RKO (cell line): Measurements from ENCODE around the gene TBCD.
A peak's percentile ranks its signal among the peaks of the same experiment; 100 is the strongest.

Source experiments
- DNase-seq: peaks from one replicate; pipeline ENCODE4 v3.0.0-alpha.2; 2016; ENCODE audit warnings: low spot score

The TBCD gene

DNA sequence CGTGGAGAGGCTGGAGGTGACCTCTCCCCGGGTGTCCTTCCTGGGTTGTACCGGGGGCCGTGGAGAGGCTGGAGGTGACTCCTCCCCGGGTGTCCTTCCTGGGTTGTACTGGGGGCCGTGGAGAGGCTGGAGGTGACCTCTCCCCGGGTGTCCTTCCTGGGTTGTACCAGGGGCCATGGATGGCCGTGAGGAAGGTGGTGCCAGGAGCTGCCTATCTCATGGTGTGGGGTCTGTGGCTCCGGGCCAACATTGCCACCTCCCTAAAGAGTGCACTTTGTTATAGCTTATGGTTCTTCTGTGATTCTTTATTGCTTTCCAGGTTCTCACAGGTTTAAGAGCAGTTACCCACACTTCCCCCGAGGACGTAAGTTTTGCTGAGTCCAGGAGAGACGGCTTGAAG is 174.2 kb downstream of the TBCD start:
- no peak for DNase-seq

DNA sequence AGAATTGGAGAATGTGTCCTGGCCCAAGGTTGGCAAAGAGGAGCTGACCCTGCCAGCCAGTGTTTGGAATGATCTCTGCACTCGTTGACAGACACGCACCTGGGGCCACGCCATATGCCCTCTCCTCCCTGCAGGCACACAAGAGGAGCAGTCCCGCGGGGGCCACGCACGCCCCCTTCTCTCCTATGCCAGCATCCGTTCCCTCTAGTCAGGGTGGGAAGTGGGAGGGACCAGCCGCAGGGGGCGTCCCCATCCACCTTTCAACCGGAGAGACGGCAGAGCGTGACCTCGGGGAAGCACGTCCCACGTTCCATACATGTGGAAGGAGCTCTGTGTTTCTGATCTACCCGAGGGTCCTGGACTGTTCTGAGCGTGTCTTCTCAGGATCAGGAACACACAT is 174.9 kb downstream of the TBCD start:
- no peak for DNase-seq

GRCh38 chr17:82927311-82927660 is 175.4 kb downstream of the TBCD start:
- no peak for DNase-seq

DNA sequence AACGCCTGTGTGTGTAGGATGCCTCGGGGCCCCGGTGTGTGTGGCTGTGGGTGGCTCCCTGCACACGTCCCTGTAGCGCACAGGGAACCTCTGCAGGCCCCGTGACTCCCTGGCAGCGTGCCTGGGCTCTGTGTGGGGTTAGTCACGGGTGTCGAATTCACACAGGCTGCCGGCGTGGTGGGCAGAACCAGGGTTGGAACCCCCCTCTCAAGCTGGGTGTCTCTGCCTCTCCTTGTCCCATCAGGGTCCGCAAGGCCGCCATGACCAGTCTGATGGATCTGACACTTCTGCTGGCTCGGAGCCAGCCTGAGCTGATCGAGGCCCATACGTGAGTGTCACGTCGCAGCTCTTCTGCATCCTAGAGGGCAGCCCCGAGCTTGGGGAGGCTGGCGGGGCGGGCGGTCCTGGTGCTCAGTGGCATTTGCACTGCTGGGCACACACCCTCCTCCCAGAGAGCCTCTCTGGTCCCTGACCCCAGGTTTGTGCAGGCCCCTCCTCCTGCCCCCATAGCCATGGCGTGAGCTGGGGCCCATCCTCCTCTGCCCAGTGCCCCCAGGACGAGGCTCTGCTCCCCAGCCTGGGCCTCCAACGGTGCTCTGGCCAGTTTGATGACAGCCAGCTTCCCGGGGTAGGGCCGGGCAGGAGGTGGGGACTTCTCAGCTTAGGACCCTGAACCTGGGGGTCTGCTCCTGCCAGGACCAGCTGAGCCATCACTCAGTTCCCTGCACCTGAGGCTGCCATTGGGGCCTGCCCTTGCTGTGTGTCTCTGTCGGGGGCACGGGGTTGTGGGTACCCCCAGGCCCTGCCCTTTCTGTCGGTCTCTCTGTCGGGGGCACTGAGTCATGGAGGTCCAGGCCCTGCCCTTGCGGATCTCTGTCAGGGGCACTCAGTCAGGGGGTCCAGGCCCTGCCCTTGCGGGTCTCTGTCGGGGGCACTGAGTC is 176.1 kb downstream of the TBCD start:
- no peak for DNase-seq

DNA sequence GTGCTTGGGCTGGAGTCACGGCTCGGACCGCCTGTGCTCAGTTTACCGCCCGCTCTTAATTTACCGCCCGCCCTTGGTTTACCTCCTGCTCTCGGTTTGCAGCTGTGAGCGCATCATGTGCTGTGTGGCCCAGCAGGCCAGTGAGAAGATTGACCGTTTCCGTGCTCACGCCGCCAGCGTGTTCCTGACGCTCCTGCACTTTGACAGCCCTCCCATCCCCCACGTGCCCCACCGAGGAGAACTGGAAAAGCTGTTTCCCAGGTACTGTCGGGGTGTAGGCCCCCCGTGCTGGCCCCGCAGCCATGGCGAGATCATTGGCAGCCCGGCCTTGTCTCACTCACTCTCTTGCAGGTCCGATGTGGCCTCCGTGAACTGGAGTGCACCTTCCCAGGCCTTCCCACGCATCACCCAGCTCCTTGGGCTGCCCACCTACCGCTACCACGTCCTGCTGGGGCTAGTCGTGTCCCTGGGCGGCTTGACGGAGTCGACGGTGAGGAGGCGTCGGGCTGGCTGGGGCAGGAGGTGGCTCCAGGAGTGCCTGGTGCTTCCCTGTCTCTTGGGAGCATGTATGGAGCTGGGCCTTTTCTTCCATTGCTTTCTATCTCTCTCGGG is 177.3 kb downstream of the TBCD start:
- no peak for DNase-seq

DNA sequence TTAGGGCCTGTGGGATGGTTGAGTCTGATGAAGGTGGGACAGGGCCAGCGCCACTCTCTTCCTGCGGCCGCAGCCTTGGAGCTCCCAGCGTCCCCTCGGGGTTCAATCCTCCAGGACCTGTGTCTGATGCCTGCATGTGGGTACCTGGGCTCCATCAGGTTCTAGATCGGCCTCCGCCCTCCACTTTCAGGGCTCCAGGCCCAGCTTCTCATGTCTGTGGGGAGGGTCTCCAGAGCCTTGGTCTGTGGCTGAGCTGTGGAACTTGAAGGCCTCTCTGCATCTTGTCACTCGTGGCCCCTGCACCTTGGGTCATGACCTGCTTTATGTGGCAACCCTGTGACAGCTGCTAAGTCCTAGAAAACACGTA is 177.8 kb downstream of the TBCD start:
- DNase-seq, result no peak

- DNase-seq, result no peak
Measured at GRCh38 chr17:82930043-82930923, 178.4 kb downstream of the TBCD start.

DNA sequence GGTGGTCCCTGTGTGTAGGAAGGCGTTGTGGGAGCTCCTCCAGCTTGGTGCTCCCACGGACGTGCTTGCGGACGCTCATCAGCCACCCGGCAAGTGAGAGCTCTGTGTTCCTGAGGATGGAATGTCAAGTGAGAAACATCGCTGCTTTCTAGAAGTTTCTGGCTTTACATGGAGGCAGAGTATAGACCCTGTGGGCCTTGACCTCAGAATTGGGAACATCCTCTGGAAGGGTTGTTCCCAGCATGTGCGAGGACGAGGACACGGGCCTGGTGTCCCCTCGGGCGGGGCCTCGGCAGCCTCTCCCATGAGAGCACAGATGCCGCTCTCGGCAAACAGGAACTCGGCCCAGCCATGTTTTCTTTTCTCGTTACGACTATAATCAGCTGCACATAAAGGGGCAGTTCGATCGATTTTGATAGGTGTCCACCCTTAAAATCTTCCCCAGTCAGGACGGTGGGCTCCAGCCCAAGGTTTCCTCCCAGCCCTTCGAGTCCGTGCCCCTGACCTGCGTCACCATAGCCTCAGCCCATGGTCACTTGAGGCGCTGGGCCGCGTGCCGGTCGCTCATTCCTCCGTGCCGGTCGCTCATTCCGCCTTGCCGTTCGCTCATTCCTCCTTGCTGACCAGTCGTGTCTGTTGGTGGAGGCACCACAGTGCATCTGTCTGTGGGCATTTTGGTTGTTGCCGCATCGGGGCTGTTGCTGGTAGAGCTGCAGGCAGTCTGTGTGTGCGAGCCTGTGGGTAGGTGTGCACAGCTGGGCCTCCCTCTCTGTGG is 179.2 kb downstream of the TBCD start:
- DNase-seq, result no peak

GRCh38 chr17:82931699-82932517 is 180.0 kb downstream of the TBCD start:
- DNase-seq, result peak; percentile 86

DNA sequence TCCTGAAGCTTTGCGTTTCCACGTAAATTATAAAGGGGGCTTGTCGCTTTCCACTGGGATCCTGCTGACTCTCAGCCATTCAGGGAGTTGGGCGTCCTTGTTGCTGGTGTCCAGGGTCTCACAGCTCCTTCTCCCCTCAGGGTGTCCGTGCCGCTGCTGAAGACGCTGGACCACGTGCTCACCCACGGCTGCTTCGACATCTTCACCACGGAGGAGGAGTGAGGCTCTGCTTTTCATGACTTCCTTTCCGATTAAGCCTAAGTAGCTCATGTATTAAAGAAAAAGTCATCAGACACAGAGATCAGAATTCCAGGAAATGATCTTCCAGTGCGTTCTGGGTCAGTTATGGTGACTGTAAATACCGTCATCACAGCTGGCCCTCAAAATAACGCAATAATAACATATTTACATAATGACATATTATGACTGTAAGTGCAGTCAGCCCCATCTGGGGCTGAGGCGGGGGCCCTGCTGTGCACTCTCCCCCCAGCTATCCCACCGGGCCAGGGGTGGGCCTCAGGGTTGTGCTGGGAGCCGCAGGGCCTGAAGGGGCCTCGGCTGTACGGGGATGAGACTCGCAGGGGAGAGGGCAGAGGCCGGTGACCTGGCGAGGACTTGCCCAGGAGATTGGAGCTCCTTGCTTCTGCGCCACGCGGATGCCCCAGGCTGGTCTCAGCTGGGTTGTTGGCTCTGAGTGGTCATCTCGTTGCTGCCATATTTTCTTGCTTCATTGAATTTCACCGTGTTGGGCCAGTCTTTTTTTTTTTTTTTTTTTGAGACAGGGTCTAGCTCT is 180.8 kb downstream of the TBCD start:
- DNase-seq, result peak; percentile 66

DNA sequence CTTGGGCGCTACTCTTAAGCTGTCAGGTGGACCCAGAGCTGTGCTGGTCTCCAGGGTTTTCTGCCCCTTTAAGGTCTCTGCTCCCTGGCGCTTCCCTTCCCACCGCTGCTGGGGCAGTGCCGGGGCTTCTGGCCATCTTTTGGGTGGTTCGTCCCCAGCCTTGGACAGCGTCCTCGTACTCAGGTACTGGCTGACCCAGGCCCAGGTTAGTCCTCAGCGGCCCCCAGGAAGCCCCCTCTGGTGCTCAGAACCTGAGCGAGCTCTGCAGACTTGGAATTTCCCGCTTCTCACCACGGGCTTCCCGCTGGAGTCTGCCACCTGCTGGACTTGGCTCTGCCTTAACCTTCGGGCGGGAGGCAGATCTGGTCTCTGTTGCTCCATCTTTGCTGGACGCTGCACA is 182.0 kb downstream of the TBCD start:
- DNase-seq, result no peak

GRCh38 chr17:82935966-82936767 is 184.3 kb downstream of the TBCD start:
- DNase-seq, result no peak

DNA sequence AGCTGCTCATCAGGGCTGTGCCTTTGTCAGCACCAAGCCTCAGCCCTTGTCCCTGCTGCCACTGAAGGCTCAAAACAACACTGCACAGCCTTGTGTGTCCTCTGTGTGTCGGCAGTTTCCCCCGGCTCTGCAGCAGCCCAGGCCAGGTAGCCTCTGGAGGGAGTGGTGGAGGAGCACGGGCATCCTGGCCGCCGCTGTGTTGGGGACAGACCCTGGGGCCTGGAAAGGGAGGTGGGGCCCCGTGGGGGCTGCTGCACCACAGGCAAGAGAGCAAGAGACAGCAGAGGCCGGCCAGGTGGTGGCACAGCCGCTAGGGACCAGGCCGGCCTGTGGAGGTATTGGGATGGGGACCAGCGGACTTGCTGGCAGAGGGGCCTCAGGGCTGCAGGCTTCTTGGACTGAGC is 184.9 kb downstream of the TBCD start:
- DNase-seq, result no peak

DNA sequence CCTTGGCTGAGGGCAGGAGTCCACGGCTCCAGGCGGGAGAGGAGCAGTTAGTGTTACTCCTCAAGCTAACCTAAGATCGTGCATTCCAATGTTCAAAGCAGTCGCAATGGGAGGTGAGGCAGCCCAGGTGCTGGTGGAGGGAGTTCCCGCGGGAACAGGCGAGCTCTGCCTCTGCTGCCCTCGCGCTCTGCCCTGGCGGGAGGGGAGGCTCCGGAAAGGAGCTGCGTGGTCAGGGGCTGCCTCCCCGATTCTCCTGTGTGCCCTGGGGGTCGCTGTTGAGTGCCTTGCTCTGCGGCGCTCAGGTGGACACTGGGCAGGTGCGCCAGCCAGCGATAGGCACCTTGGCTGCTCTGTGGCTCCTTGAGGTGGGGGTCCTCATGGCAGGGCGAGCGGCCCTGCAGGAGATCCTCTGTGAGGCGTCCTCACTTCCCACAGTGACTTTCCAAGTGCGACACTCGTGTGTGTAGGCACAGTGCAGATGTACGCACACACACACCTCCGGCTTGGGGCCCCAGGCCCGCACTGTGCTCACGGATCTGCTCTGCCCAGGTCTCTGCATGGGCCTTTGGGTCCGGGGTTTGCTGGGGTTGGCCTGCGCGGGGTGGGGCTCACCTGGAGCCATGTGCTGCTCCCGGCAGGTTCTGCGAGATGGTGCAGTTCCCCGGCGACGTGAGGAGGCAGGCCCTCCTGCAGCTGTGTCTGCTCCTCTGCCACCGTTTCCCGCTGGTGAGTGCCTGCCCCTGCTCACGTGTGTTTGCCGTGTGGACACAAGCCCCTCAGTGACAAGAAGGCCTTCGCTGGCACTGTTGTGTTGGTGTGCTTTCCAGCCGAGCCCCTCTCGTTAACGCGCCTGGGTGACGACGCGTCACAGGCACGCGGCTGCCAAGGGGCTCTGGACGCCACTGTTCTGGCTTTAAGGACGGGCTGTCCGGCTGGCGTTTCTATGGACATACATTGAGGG is 185.8 kb downstream of the TBCD start:
- DNase-seq, result no peak

GRCh38 chr17:82938486-82938872 is 186.6 kb downstream of the TBCD start:
- DNase-seq, result no peak

GRCh38 chr17:82938873-82939620 is 187.2 kb downstream of the TBCD start:
- DNase-seq, result no peak

DNA sequence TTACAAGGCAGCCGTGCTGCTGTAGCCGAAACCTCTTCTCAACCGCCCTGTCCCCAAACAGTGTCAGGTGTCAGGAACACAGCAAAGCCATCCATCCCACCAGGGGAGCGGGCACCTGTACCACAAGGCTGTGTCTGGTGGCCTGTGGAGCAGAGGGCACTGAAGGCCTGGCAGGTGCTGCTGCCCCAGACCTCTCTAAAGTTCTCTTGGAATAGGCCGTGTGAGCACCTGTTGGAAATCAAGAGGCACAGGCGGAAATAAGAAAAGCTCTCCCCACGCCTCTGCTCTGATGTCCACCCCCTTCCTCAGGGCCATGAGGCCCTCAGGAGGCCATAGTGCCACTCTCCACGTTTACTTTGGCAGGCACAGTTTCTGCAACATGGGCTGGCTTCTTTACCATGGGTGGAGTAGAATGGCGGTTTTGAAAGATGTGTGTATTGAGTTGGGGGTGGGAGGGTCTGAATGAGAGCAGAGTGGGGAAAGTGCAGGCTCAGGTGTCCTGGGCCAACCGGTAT is 187.8 kb downstream of the TBCD start:
- no peak for DNase-seq
